HEK293T (cell line): ENCODE data around the gene LTBP1.

Experiments
- BHLHE40 ChIP-seq: fragments of 450-650 bp; IDR thresholded peaks from 2 replicates; pipeline ENCODE4 v1.6.1; 2016; ENCODE audit warnings: mild to moderate bottlenecking, moderate library complexity, borderline replicate concordance
- ELF4 ChIP-seq: fragments of 450-650 bp; IDR thresholded peaks from 2 replicates; pipeline ENCODE4 v1.6.1; 2017; ENCODE audit warnings: antibody characterized with exemption
- FOXK2 ChIP-seq: fragments of 450-650 bp; IDR thresholded peaks from 2 replicates; pipeline ENCODE4 v1.6.1; 2016; ENCODE audit warnings: mild to moderate bottlenecking
- FOXM1 ChIP-seq: fragments of 450-650 bp; IDR thresholded peaks from 2 replicates; pipeline ENCODE4 v1.6.1; 2017; ENCODE audit warnings: mild to moderate bottlenecking, borderline replicate concordance
- PKNOX1 ChIP-seq: fragments of 450-650 bp; IDR thresholded peaks from 2 replicates; pipeline ENCODE4 v1.6.1; 2016
- SP1 ChIP-seq: fragments of 450-650 bp; IDR thresholded peaks from 2 replicates; pipeline ENCODE4 v1.6.1; 2017
- SUZ12 ChIP-seq: fragments of 450-650 bp; IDR thresholded peaks from 2 replicates; pipeline ENCODE4 v1.6.1; 2016; ENCODE audit warnings: mild to moderate bottlenecking

- TF ChIP-seq SP1 (no peak), SUZ12 (no peak), ELF4 (no peak), PKNOX1 (no peak), FOXM1 (no peak), FOXK2 (no peak), BHLHE40 (no peak)
These were observed 272.4 kb downstream of the LTBP1 start for GRCh38 chr2:33219114-33219513.
